Activated CD8-positive, alpha-beta memory T cell treated with anti-CD3 and anti-CD28 coated beads for 48 hours (primary cell): Measurements from ENCODE around the gene RNF151.
"Not testable (repeated sequence)": the region's sequence is repeated elsewhere in the genome, so short reads cannot be mapped to it uniquely, and the experiment has no call there.

Experiments used
- DNase-seq, 3 experiments: peaks; one replicate each; pipeline ENCODE4 v3.0.0-alpha.2; 2020; ENCODE audit warnings: low read depth in 2 of 3, low spot score in 2 of 3

Gene RNF151

GRCh38 chr16:1938910-1939309, 27.7 kb upstream of the RNF151 start:
- no peak for DNase-seq

GRCh38 chr16:1939833-1940232, 26.8 kb upstream of the RNF151 start:
- DNase-seq: not testable (repeated sequence)

DNA sequence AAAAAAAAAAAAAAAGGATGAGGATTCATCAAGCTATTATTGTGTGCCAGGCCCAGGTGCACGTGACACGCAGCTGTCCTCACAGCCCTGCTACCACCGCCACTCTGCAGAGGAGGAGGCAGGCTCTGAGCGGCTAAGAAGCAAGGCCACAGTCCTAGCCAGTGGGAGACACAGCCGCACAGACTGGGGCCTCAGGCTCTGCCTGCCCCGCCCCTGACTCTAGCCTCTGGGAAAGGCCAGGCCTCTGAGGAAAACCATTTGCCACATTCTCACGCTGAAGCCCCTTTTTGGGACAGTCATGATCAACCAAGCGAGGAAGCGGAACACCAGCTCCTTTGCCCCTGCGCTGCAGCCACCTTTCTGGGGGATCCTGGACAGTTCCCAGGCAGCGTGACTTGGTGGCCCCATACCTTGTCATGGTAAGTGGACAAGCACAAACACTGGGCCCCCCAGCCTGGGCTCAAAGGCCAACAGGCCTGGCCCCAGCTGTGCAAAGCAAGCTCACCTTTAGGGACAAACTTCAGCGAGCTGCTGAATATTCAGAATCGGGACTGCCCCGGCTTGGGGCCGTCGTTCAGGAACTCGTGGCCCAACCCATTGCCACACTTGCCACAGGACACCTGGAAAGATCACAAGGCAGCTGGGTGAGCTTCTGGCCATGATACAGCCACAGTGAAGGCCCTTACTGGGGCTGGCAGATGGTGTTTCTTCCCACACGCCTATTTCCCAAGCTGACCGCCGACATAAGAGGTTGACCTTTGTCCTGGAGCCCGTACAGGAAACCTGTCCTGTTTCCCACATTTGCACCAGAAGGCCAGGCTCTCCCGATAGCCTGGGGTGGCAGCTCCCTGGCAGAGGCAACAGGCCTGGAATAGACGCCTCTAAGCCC, 26.1 kb upstream of the RNF151 start:
- no peak for DNase-seq

- DNase-seq: no peak
These were observed 25.3 kb upstream of the RNF151 start for GRCh38 chr16:1941162-1942046.

DNA sequence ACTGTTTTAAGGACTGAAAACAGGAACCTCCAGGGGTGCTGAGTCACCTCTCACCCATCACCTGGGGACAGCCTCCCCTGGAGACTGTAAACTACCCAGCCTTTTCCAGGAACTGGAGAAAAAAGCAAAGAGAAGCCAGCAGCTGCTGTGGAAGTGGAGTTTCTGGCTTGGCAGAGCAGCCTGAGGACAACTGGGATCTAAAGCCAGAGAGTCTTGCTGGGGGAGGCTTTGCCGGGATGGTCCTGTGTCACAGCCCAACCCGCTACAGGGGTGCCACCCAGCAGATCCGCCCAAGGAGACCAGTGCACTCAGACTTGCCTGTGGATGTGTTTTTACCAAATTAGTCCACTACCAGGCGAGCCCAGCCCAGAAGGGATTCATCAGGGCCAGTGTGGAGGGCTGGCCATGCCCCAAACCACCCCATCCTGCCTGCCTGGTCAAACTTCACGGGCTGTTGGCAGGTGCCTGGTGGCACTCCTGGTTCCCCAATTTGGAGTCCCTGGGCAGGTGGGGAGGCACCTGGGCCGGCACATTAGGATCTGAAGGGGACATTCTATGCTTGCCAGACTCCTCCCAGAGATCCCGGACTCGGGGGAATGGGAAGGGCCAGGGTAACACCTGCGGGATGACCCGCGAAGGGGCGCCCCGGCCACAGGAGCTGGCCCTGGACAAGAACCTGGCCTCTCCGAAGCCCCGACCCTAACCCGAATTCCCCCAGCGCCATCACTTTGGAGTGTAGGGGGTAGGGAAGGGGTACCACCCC, 24.4 kb upstream of the RNF151 start:
- no peak for DNase-seq

DNA sequence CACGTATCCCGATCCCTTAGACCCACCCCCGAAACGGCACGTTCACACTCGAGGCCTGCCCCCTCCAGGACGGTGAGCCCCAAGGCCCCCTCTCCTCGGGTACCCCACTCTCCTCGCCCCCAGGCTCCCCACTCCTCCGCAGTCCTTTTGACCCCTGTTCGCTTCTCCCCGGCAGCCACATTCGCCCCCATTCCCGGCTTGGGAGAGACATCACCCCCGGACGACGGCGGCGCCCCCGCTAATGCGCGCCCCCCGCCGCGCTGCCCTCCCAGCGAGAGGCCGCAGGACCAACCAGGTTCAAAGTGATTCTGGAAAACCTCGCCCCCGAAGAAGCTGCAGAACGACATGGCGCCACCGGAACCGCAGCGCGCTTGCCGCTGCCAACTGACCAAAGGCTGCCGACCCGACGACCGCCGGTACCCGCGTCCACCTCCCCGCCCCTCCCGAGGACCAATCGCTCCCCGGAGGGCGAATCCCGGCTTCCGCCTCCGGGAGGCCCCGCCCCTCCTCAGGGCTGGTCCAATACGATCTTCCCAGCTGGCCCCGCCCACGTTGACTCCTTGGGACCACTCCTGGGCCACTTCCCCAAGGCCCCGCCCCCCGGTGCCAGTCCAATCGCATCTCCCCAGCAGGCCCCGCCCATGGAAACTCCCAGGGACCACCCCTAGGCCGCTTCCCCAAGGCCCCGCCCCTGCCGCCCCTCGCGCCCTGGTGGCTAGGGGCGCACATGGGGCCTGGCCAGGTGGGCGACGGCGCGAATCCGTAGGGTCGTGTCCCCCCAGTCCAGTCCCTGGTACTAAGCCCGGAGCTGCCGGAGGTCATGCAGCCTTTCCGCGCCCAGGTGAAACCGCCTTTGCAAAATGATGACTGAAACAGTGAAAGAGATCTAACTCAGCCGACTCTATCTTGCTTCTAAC, 23.6 kb upstream of the RNF151 start, which contains the start of gene MSRB1:
MSRB1 (minus strand) TSS at position 390 of the 917 bp plus-strand sequence; CDS start at position 347, 43 bp downstream.
- peak; percentile 90 to 97 (median 97) for DNase-seq

- DNase-seq: no peak
These were observed 21.9 kb upstream of the RNF151 start for GRCh38 chr16:1944612-1945199.

DNA sequence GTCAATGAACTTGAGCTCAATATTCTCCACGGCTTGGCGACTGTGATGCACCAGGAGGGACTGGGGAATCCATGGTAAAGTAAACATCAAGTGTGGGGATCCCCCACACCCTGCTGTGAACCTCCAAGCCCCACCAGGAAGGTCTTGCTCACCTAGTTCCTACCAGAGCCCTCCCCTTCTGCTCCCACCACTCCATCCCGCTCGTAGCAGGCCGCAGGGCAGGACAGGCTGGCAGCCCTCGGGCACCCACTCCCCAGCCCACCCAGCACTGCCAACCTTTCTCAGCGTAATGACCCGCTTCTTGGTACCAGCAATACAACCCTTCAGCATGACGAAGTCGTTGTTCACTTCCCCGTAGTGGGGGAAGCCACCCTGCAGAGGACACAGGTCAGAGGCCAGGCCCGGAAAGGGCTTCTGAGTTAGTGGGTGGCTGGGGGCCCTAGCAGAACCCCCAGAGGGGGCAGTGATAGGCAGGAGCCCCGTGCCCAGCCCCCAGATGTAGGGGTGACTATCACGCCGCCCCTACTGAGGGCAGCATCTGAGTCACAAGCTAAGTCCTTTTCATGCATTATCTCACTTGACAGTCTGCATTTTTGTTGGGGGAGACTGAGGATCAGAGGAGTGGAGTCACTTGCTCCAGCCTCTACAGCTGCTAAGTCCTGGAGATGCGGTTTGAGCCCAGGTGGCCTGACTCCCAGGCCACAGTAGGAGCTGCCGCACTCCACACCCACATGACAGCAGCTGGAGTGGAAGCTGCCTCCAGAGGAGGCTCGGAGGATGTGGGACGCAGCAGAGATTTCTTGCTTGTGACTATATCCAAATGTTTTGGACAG, 20.9 kb upstream of the RNF151 start:
- no peak for DNase-seq

DNA sequence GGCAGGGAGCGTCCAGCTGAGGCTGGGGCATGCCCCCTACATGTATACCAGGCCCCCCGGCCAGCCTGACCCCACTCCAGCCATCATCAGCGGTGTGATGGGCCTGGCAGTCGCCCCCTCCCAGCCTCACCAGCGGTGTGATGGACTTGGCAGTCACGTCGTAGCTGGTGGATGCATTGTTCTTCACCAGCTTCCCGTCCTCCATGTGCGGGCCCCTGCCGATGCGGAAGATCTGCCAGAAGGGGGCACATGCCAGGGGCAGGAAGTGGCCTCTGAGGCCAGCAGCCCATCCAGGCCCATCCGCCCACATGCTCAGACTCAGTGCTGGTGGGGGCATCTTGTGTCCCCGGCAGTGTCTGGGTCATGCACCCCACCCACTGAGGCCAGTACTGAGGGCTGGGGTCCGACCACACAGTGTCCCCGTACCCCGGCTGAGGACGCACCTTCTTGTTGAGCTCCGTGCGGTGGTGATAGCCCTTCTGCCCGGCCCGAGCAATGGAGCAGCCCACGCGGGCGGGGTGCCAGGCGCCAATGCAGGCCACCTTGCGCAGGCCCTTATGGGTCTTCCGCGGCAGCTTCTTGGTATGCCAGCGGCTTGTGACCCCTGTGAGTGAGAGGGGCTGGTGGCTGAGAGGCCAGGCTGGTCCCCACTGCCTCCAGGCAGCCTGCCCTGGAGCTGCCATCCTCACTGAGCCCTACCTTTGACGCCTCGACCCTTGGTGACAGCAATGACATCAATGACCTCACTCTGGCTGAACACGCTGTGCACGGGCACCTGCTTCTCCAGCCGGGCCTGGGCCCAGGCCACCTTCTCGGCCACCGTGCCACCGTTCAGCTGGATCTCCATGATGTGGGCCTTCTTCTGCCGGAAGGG, 19.9 kb upstream of the RNF151 start:
- DNase-seq: no peak

DNA sequence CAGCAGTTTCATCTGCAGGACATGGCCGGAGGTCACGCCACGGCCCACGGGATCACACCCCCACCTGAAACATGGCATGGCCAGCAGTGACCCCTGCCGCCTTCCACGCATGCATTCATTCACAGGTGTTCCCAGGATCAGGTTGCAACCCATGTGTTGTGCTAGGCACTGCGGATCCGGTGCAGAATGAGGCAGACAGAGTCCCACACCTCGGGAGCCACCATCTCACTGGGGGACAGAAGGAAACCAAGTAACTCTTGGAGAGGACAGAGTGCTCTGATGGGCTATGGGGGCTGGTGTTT, 19.3 kb upstream of the RNF151 start:
- DNase-seq: no peak

DNA sequence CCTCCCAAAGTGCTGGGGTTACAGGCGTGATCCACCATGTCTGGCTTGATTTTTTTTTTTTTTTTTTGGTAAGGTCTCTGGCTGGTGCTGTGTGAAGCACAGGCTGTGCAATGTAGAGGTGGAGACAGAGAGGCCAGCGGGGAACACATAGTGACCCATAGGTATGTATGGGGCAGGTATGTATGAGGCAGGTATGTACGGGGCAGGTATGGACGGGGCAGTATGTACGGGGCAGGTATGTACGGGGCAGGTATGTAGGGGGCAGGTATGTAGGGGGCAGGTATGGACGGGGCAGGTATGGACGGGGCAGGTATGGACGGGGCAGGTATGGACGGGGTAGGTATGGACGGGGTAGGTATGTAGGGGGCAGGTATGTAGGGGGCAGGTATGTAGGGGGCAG, 17.1 kb upstream of the RNF151 start:
- DNase-seq: no peak

DNA sequence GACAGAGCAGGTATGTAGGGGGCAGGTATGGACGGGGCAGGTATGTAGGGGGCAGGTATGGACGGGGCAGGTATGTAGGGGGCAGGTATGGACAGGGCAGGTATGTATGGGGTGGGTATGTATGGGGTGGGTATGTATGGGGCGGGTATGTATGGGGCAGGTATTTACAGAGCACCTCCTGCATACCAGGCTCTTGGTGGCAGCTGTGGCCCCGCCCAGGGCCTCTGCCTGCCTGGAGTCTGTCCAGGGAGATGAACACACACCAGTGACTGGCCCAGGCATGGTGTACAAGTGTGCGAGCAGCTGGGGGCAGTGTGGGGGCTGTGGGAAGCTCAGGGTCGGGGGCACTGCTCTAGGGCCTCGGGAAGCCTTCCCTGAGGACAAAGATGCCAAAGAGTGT, 16.6 kb upstream of the RNF151 start:
- no peak for DNase-seq

GRCh38 chr16:1950559-1950958, 16.1 kb upstream of the RNF151 start:
- DNase-seq: no peak

DNA sequence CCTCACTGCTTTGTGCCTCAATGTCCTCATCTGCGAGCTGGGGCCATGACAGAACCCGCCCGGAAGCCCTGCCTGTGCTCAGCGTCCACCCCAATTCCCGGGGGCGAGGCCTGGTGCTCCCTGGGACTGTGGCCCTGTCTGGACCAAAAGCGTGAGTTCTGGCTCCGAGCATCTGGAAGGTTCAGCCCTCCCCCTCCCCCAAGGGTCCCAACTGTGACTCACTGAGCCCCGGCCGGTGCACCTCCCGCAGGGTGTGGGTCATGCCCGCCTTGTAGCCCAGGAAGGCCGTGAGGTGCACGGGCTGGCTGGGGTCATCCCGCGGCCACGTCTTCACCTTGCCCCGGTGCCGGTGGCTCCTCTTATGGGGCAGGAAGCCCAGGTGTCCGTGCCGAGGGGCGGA, 12.9 kb upstream of the RNF151 start:
- DNase-seq: no peak

DNA sequence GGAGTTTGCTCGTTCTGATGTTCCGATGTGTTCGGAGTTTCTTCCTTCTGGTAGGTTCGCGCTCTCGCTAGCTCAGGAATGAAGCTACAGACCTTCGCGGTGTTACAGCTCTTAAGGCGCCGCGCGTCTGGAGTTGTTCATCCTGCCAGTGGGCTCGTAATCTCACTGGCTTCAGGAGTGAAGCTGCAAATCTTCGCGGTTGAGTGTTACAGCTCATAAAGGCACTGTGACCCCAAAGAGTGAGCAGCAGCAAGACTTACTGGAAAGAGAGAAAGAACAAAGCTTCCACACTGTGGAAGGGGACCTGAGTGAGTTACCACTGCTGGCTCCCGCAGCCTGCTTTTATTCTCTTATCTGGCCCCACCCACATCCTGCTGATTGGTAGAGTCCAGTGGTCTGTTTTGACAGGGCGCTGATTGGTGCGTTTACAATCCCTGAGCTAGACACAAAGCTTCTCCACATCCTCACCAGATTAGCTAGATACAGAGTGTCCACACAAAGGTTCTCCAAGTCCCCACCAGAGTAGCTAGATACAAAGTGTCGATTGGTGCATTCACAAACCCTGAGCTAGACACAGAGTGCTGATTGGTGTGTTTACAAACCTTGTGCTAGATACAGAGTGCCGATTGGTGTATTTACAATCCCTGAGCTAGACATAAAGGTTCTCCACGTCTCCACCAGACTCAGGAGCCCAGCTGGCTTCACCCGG, 9.1 kb upstream of the RNF151 start:
- DNase-seq: not testable (repeated sequence)

GRCh38 chr16:1958143-1958491, 8.5 kb upstream of the RNF151 start:
- not testable (repeated sequence) for DNase-seq

GRCh38 chr16:1958715-1959268, 7.9 kb upstream of the RNF151 start:
- DNase-seq: no peak
